CD4-positive, alpha-beta T cell treated with Interferon gamma for 1 hour (primary cell): Measurements from ENCODE around the gene NUFIP2.
"Not testable (repeated sequence)": the region's sequence is repeated elsewhere in the genome, so short reads cannot be mapped to it uniquely, and the experiment has no call there.

Experiments used
- DNase-seq: peaks from one replicate; pipeline ENCODE4 v3.0.0-alpha.2; 2020

NUFIP2 gene

GRCh38 chr17:29237476-29238132 is 56.3 kb downstream of the NUFIP2 start:
- no peak for DNase-seq

GRCh38 chr17:29235904-29236303 is 58.0 kb downstream of the NUFIP2 start:
- DNase-seq: no peak

DNA sequence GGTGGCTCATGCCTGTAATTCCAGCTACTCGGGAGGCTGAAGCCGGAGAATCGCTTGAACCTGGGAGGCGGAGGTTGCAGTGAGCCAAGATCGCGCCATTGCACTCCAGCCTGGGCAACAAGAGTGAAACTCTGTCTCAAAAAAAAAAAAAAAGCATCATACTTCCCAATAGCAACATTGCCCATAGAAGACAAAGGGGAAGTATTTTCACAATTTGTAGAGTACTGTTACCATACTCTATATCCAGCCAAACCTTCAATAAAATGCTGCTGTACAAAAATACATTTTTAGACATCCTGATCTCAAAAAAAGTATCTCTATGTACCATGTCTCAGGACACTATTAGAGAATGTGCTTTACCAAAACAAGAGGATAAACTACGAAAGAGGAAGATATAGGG is 59.0 kb downstream of the NUFIP2 start:
- DNase-seq: not testable (repeated sequence)

- no peak for DNase-seq
Observed at GRCh38 chr17:29233301-29233700, 60.6 kb downstream of the NUFIP2 start.

- no peak for DNase-seq
Observed at GRCh38 chr17:29225396-29225795, 68.6 kb downstream of the NUFIP2 start.

- not testable (repeated sequence) for DNase-seq
Observed at GRCh38 chr17:29221338-29221737, 72.6 kb downstream of the NUFIP2 start.

GRCh38 chr17:29219378-29220047 is 74.4 kb downstream of the NUFIP2 start:
- DNase-seq: peak; percentile 60

DNA sequence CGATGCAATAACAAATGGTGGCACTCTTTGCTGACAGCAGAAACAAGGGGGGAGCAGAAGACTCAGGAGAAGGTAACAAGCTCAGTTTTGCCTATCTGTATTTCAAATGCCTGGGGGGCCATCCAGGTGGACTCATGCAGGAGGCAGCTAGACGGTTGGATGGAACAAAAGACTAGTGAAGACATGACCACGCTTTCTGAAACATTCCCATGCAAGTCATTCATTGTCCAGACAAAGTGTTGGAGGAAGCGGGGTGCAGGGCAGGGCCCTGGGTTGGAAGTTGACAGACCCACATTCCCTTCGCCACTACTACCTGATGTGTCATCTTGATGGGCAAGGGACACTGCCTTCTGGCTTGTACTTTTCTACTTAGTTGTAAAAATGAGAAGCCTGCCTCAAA is 77.1 kb downstream of the NUFIP2 start:
- no peak for DNase-seq

DNA sequence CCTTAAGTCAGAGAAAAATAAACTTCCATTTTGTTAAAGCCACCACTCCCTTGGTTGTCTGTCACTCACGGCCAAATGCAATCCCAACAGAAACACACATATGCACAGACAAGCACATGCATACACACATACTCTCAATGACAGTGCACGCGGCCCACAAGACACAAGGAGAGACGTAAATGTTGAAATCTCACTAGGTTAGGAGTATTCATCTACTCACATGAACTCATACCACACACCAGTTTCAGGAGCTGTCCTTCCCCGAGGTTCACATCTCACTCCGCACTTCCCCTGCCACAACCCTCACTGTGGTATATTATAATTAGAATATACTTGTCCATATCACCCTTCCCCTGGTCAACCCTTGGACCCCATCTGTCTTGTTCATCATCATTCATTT is 77.8 kb downstream of the NUFIP2 start:
- no peak for DNase-seq

DNA sequence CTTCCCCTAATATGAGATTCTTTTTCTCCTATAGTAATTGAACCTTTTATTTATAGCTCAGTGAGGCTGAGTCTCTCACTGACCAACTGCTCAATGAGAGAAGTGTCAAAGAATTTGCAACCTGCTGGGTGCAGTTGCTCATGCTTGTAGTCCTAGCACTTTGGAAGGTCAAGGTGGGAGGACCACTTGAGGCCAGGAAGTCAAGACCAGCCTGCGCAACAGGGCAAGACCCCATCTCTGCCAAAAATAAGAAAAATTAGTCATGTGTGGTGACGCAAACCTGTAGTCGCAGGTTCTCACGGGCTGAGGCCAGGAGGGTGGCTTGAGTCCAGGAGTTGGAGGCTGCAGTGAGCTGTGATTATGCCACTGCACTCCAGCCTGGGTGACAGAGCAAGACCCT is 78.2 kb downstream of the NUFIP2 start:
- no peak for DNase-seq

GRCh38 chr17:29215174-29215573 is 78.8 kb downstream of the NUFIP2 start:
- no peak for DNase-seq

DNA sequence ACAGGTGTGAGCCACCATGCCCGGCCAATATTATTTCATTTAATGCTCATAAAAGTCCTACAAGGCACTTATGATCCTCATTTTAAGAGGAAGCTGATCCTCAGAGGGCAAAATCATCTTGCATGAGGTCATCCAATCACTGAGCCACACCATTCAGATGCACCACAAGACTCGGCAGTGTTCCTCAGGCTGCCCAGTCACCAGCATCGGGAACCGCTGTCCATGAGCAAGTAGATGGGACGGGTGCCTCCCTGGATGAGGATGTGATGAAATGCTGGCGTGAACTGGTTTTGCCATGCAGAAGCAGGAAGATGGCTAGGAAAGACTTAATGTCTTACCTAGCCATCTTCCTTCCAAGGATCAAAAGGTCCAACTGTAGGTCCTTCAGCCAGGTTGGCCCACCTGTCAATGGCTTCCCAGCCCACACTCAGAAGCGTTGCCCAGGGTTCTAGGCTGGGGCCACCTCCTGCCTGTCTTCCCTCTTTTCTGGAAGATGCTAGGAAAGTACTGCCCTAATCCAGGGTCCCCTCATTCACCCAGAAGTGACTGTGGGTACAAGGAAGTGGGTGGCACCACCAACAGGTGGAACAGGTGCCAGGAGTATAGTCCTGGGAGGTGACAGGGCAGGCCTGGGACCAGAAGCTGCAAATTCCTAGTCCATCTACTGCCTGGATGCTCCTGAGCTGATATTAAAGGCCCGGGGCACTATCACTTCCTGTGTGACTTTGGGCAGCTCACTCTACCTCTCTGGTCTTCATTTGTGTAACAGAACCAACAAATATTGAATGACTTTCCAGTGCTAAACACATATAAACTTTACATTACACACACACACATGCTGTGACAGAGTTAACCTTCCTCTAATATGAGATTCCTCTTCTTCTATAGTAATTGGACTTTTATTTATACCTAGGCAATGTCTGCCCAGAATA is 79.5 kb downstream of the NUFIP2 start:
- DNase-seq: peak; percentile 54

DNA sequence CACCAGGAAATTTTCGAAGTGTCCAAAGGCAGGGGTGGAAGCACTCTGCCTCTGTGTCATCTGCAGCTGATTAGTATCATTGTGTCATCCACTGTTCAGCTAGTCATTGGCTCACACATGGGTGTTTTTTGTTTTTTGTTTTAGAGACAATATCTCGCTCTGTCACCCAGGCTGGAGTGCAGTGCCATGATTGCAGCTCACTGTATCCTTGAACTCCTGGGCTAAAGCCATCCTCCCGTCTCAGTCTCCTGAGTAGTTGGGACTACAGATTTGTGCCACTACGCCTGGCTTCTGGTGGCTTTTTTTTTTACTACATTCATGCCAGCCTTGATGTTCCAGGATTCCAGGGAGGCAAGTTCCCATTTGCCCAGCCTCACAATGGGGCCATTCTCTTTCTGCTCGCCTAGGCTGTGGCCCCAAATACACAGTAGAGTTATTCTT is 81.2 kb downstream of the NUFIP2 start:
- no peak for DNase-seq

DNA sequence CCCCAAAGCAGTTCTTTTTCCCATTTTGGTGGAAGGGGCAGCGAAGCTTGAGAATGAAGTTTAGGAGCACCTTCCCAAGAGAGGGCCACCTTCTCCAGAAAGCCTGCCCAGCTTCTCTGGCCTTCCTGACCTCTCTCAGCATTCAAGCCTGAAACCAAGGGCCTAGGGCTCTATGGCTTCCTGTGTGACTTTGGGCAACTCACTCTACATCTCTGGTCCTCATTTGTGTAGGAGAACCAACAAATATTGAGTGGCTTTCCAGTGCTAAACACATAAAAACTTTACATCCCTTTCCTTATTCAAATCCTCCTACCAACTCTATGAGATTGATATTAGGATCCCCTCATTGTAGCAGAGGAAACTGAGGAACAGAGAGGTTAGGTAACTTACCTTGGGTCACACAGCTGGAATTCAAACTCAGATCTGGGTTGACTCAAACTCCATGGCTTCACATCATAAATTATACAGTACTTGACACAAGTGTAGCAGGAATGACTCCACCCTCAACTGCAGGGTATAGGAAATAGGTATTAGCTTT is 81.8 kb downstream of the NUFIP2 start:
- no peak for DNase-seq

- DNase-seq: no peak
Observed at GRCh38 chr17:29210879-29211278, 83.1 kb downstream of the NUFIP2 start.

DNA sequence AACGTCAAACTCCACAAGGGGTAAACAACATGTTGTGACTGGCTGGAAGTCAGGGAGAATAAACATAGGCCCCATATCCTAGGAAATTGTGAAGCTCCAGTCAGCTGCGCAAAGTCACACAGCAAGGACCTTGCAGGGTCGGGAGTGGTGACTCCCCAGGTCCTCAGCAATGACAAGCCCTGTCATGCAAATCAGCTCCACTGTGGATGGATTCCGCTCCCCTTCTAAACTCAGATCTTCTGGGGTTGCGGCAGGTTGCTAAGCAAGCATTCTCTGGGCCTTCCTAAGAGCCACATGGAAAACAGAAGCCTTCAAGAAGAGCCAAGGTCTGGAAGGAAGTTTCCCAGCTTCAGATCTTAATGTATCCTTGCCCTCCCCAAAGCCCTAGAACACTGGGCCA is 84.9 kb downstream of the NUFIP2 start:
- no peak for DNase-seq

GRCh38 chr17:29207975-29208374 is 86.0 kb downstream of the NUFIP2 start:
- no peak for DNase-seq
